Fibroblast of pulmonary artery (primary cell): ENCODE results near the gene HS1BP3.

Experiments used
- DNase-seq: peaks from one replicate; pipeline ENCODE4 v3.0.0-alpha.2; 2010; ENCODE audit warnings: low read depth
- H3K4me3 ChIP-seq: replicated peaks from 2 replicates; pipeline ENCODE4 v1.5.1; 2011; ENCODE audit warnings: low read depth, mild to moderate bottlenecking, control low read depth, low read length, moderate library complexity
- CTCF ChIP-seq: IDR thresholded peaks from 2 replicates; pipeline ENCODE4 v1.5.1; 2011; ENCODE audit warnings: mild to moderate bottlenecking, control low read depth, low read length, inconsistent platforms; ENCODE audit errors: missing control alignments

HS1BP3 gene

GRCh38 chr2:20678780-20679179, 27.9 kb upstream of the HS1BP3 start:
- no peak for TF ChIP-seq CTCF
- DNase-seq: no peak
- no peak overlapping the region for H3K4me3 ChIP-seq

GRCh38 chr2:20678086-20678395, 27.1 kb upstream of the HS1BP3 start:
- no peak for DNase-seq
- no peak overlapping the region for H3K4me3 ChIP-seq
- no peak for TF ChIP-seq CTCF

GRCh38 chr2:20677301-20678085, 26.6 kb upstream of the HS1BP3 start:
- no peak overlapping the region for H3K4me3 ChIP-seq
- no peak for DNase-seq
- TF ChIP-seq CTCF: peak; percentile 6

- H3K4me3 ChIP-seq: no peak overlapping the region
- DNase-seq: no peak
- no peak for TF ChIP-seq CTCF
Observed at GRCh38 chr2:20676353-20677215, 25.7 kb upstream of the HS1BP3 start.

- DNase-seq: no peak
- H3K4me3 ChIP-seq: no peak overlapping the region
- TF ChIP-seq CTCF: no peak
Observed at GRCh38 chr2:20675701-20676352, 24.9 kb upstream of the HS1BP3 start.

GRCh38 chr2:20674974-20675679, 24.2 kb upstream of the HS1BP3 start:
- DNase-seq: peak; percentile 88
- no peak for TF ChIP-seq CTCF
- H3K4me3 ChIP-seq: no peak overlapping the region
